WTC11 (cell line): Measurements from ENCODE around the gene C3orf22. TPM values are rescaled to one million over a fixed set of nuclear protein-coding genes. Genes with fewer than 3 reads are reported as not detected.

Experiments used
- ATAC-seq: fragments of 200-7000 bp; cut with Tn5 transposase; 2 replicates; pipeline ENCODE4 v1.10.0; 2021; ENCODE audit warnings: mild to moderate bottlenecking, moderate library complexity
- CTCF ChIA-PET: fragments of 300-600 bp; sonication (Branson Sonifier 250); formaldehyde crosslinking; loops from one replicate; lab custom pipeline; 2021; ENCODE audit warnings: antibody characterized with exemption; lab: Charles Lee
- POLR2A ChIA-PET: fragments of 350-600 bp; sonication (Branson Sonifier 250); formaldehyde crosslinking; loops from one replicate; lab custom pipeline; 2021; ENCODE audit warnings: antibody characterized with exemption; lab: Charles Lee
- DNase-seq: peaks from one replicate; pipeline ENCODE4 v3.0.0; 2021; ENCODE audit warnings: low spot score
- H3K27ac Mint-ChIP-seq: 2 replicates; pipeline ENCODE4 v1.8.0; 2021; ENCODE audit warnings: mixed read lengths
- H3K27me3 Mint-ChIP-seq: 2 replicates; pipeline ENCODE4 v1.8.0; 2021; ENCODE audit warnings: low read depth, mild to moderate bottlenecking, moderate library complexity, mixed read lengths
- H3K36me3 Mint-ChIP-seq: 2 replicates; pipeline ENCODE4 v1.8.0; 2021; ENCODE audit warnings: mixed read lengths
- H3K4me1 Mint-ChIP-seq: 2 replicates; pipeline ENCODE4 v1.8.0; 2022; ENCODE audit warnings: mixed read lengths
- H3K4me3 Mint-ChIP-seq: 2 replicates; pipeline ENCODE4 v1.8.0; 2021; ENCODE audit warnings: mild to moderate bottlenecking, moderate library complexity, mixed read lengths
- H3K9me3 Mint-ChIP-seq: 2 replicates; pipeline ENCODE4 v1.8.0; 2021; ENCODE audit warnings: mixed read lengths
- ELF4 ChIP-seq: sonication (generic); formaldehyde crosslinking; IDR thresholded peaks from 2 replicates; pipeline ENCODE4 v1.8.1; 2022; ENCODE audit warnings: low read depth, mild to moderate bottlenecking, moderate library complexity, missing genetic modification reagents
- JAZF1 ChIP-seq: fragments of 250-450 bp; sonication (Bioruptor Pico); IDR thresholded peaks from 2 replicates; pipeline ENCODE4 v1.9.0; 2021; ENCODE audit warnings: moderate library complexity, mild to moderate bottlenecking, inconsistent platforms
- NFATC4 ChIP-seq: fragments of 250-450 bp; sonication (Bioruptor Pico); IDR thresholded peaks from 2 replicates; pipeline ENCODE4 v1.9.0; 2021; ENCODE audit warnings: mild to moderate bottlenecking
- RORB ChIP-seq: fragments of 250-450 bp; sonication (Bioruptor Pico); IDR thresholded peaks from 2 replicates; pipeline ENCODE4 v1.9.0; 2021; ENCODE audit warnings: mild to moderate bottlenecking
- SMAD3 ChIP-seq: sonication (generic); formaldehyde crosslinking; IDR thresholded peaks from 2 replicates; pipeline ENCODE4 v1.8.0; 2022; ENCODE audit warnings: missing genetic modification reagents, mild to moderate bottlenecking, borderline replicate concordance
- ZNF263 ChIP-seq: sonication (generic); formaldehyde crosslinking; IDR thresholded peaks from 2 replicates; pipeline ENCODE4 v1.8.1; 2022; ENCODE audit warnings: low read depth, mild to moderate bottlenecking, moderate library complexity, missing genetic modification reagents
- total RNA-seq: library from RNA; stranded (reverse); gene quantifications from 3 replicates; pipeline ENCODE4 v1.2.3, GENCODE V29; 2021
- TF ChIP-seq, protein P1 (sequence below): sonication (generic); formaldehyde crosslinking; conservative IDR thresholded peaks from 2 replicates; pipeline ENCODE4 v1.8.1; 2023; ENCODE audit warnings: mild to moderate bottlenecking, low read depth, missing genetic modification reagents, moderate library complexity
- TF ChIP-seq, protein P2 (sequence below): sonication (generic); formaldehyde crosslinking; IDR thresholded peaks from 2 replicates; pipeline ENCODE4 v1.8.1; 2023; ENCODE audit warnings: mild to moderate bottlenecking, missing genetic modification reagents, borderline replicate concordance
- TF ChIP-seq, protein P3 (sequence below): sonication (generic); formaldehyde crosslinking; IDR thresholded peaks from 2 replicates; pipeline ENCODE4 v1.8.0; 2023; ENCODE audit warnings: mild to moderate bottlenecking, missing genetic modification reagents
- TF ChIP-seq, protein P4 (sequence below): sonication (generic); formaldehyde crosslinking; IDR thresholded peaks from 2 replicates; pipeline ENCODE4 v1.8.0; 2023; ENCODE audit warnings: missing genetic modification reagents, mild to moderate bottlenecking, borderline replicate concordance
- TF ChIP-seq, protein P5 (sequence below): sonication (generic); formaldehyde crosslinking; IDR thresholded peaks from 2 replicates; pipeline ENCODE4 v1.8.0; 2022; ENCODE audit warnings: mild to moderate bottlenecking, missing genetic modification reagents
- TF ChIP-seq, protein P6 (sequence below): sonication (generic); formaldehyde crosslinking; IDR thresholded peaks from 2 replicates; pipeline ENCODE4 v1.8.1; 2022; ENCODE audit warnings: mild to moderate bottlenecking, missing genetic modification reagents, moderate library complexity, borderline replicate concordance
- TF ChIP-seq, protein P7 (sequence below): fragments of 250-450 bp; sonication (Bioruptor Pico); IDR thresholded peaks from 2 replicates; pipeline ENCODE4 v1.8.0; 2021; ENCODE audit warnings: mild to moderate bottlenecking

Gene C3orf22
- total RNA-seq, 1 experiment from 2014 or later: not detected

DNA sequence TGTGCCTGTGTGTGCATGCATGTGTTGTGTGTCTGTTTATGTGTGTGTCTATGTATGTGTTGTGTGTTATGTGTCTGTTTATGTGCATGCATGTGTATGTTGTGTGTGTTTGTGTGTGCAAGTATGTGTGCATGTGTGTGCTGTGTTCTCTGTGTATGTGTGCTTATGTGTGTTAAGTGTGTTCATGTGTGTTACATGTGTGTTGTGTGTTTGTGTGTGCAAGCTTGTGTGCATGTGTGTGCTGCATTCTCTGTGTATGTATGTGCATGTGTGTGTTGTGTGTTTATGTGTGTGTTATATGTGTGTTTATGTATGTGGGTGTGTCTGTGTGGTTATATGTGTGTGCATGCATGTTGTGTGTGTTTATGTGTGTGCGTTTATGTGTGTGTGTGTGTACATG, 56.1 kb downstream of the C3orf22 start:
- TF ChIP-seq, protein P1, sequence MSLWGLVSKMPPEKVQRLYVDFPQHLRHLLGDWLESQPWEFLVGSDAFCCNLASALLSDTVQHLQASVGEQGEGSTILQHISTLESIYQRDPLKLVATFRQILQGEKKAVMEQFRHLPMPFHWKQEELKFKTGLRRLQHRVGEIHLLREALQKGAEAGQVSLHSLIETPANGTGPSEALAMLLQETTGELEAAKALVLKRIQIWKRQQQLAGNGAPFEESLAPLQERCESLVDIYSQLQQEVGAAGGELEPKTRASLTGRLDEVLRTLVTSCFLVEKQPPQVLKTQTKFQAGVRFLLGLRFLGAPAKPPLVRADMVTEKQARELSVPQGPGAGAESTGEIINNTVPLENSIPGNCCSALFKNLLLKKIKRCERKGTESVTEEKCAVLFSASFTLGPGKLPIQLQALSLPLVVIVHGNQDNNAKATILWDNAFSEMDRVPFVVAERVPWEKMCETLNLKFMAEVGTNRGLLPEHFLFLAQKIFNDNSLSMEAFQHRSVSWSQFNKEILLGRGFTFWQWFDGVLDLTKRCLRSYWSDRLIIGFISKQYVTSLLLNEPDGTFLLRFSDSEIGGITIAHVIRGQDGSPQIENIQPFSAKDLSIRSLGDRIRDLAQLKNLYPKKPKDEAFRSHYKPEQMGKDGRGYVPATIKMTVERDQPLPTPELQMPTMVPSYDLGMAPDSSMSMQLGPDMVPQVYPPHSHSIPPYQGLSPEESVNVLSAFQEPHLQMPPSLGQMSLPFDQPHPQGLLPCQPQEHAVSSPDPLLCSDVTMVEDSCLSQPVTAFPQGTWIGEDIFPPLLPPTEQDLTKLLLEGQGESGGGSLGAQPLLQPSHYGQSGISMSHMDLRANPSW (CRISPR knock-in tag): no peak
- TF ChIP-seq, protein P2, sequence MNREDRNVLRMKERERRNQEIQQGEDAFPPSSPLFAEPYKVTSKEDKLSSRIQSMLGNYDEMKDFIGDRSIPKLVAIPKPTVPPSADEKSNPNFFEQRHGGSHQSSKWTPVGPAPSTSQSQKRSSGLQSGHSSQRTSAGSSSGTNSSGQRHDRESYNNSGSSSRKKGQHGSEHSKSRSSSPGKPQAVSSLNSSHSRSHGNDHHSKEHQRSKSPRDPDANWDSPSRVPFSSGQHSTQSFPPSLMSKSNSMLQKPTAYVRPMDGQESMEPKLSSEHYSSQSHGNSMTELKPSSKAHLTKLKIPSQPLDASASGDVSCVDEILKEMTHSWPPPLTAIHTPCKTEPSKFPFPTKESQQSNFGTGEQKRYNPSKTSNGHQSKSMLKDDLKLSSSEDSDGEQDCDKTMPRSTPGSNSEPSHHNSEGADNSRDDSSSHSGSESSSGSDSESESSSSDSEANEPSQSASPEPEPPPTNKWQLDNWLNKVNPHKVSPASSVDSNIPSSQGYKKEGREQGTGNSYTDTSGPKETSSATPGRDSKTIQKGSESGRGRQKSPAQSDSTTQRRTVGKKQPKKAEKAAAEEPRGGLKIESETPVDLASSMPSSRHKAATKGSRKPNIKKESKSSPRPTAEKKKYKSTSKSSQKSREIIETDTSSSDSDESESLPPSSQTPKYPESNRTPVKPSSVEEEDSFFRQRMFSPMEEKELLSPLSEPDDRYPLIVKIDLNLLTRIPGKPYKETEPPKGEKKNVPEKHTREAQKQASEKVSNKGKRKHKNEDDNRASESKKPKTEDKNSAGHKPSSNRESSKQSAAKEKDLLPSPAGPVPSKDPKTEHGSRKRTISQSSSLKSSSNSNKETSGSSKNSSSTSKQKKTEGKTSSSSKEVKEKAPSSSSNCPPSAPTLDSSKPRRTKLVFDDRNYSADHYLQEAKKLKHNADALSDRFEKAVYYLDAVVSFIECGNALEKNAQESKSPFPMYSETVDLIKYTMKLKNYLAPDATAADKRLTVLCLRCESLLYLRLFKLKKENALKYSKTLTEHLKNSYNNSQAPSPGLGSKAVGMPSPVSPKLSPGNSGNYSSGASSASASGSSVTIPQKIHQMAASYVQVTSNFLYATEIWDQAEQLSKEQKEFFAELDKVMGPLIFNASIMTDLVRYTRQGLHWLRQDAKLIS (CRISPR knock-in tag): no peak
- no peak for TF ChIP-seq RORB
- TF ChIP-seq SMAD3 (CRISPR knock-in tag): no peak
- no peak for TF ChIP-seq JAZF1 (CRISPR knock-in tag)
- TF ChIP-seq, protein P3, sequence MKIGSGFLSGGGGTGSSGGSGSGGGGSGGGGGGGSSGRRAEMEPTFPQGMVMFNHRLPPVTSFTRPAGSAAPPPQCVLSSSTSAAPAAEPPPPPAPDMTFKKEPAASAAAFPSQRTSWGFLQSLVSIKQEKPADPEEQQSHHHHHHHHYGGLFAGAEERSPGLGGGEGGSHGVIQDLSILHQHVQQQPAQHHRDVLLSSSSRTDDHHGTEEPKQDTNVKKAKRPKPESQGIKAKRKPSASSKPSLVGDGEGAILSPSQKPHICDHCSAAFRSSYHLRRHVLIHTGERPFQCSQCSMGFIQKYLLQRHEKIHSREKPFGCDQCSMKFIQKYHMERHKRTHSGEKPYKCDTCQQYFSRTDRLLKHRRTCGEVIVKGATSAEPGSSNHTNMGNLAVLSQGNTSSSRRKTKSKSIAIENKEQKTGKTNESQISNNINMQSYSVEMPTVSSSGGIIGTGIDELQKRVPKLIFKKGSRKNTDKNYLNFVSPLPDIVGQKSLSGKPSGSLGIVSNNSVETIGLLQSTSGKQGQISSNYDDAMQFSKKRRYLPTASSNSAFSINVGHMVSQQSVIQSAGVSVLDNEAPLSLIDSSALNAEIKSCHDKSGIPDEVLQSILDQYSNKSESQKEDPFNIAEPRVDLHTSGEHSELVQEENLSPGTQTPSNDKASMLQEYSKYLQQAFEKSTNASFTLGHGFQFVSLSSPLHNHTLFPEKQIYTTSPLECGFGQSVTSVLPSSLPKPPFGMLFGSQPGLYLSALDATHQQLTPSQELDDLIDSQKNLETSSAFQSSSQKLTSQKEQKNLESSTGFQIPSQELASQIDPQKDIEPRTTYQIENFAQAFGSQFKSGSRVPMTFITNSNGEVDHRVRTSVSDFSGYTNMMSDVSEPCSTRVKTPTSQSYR (CRISPR knock-in tag): no peak
- TF ChIP-seq, protein P4, sequence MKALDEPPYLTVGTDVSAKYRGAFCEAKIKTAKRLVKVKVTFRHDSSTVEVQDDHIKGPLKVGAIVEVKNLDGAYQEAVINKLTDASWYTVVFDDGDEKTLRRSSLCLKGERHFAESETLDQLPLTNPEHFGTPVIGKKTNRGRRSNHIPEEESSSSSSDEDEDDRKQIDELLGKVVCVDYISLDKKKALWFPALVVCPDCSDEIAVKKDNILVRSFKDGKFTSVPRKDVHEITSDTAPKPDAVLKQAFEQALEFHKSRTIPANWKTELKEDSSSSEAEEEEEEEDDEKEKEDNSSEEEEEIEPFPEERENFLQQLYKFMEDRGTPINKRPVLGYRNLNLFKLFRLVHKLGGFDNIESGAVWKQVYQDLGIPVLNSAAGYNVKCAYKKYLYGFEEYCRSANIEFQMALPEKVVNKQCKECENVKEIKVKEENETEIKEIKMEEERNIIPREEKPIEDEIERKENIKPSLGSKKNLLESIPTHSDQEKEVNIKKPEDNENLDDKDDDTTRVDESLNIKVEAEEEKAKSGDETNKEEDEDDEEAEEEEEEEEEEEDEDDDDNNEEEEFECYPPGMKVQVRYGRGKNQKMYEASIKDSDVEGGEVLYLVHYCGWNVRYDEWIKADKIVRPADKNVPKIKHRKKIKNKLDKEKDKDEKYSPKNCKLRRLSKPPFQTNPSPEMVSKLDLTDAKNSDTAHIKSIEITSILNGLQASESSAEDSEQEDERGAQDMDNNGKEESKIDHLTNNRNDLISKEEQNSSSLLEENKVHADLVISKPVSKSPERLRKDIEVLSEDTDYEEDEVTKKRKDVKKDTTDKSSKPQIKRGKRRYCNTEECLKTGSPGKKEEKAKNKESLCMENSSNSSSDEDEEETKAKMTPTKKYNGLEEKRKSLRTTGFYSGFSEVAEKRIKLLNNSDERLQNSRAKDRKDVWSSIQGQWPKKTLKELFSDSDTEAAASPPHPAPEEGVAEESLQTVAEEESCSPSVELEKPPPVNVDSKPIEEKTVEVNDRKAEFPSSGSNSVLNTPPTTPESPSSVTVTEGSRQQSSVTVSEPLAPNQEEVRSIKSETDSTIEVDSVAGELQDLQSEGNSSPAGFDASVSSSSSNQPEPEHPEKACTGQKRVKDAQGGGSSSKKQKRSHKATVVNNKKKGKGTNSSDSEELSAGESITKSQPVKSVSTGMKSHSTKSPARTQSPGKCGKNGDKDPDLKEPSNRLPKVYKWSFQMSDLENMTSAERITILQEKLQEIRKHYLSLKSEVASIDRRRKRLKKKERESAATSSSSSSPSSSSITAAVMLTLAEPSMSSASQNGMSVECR: no peak
- TF ChIP-seq ELF4 (CRISPR knock-in tag): no peak
- TF ChIP-seq ZNF263 (CRISPR knock-in tag): no peak
- TF ChIP-seq, protein P5, sequence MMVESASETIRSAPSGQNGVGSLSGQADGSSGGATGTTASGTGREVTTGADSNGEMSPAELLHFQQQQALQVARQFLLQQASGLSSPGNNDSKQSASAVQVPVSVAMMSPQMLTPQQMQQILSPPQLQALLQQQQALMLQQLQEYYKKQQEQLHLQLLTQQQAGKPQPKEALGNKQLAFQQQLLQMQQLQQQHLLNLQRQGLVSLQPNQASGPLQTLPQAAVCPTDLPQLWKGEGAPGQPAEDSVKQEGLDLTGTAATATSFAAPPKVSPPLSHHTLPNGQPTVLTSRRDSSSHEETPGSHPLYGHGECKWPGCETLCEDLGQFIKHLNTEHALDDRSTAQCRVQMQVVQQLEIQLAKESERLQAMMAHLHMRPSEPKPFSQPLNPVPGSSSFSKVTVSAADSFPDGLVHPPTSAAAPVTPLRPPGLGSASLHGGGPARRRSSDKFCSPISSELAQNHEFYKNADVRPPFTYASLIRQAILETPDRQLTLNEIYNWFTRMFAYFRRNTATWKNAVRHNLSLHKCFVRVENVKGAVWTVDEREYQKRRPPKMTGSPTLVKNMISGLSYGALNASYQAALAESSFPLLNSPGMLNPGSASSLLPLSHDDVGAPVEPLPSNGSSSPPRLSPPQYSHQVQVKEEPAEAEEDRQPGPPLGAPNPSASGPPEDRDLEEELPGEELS (CRISPR knock-in tag): no peak
- TF ChIP-seq, protein P6, sequence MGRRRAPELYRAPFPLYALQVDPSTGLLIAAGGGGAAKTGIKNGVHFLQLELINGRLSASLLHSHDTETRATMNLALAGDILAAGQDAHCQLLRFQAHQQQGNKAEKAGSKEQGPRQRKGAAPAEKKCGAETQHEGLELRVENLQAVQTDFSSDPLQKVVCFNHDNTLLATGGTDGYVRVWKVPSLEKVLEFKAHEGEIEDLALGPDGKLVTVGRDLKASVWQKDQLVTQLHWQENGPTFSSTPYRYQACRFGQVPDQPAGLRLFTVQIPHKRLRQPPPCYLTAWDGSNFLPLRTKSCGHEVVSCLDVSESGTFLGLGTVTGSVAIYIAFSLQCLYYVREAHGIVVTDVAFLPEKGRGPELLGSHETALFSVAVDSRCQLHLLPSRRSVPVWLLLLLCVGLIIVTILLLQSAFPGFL: no peak
- TF ChIP-seq, protein P7, sequence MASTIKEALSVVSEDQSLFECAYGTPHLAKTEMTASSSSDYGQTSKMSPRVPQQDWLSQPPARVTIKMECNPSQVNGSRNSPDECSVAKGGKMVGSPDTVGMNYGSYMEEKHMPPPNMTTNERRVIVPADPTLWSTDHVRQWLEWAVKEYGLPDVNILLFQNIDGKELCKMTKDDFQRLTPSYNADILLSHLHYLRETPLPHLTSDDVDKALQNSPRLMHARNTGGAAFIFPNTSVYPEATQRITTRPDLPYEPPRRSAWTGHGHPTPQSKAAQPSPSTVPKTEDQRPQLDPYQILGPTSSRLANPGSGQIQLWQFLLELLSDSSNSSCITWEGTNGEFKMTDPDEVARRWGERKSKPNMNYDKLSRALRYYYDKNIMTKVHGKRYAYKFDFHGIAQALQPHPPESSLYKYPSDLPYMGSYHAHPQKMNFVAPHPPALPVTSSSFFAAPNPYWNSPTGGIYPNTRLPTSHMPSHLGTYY (CRISPR knock-in tag): no peak
- TF ChIP-seq NFATC4 (CRISPR knock-in tag): no peak
- CTCF ChIA-PET: no interaction called here
- H3K27ac Mint-ChIP-seq: no peak overlapping the region
- H3K4me1 Mint-ChIP-seq: peaks cover 15% of the 10 kb centered on the region
- no peak for ATAC-seq
- no peaks in the 10 kb centered on the region for H3K27me3 Mint-ChIP-seq
- H3K9me3 Mint-ChIP-seq: no peaks in the 10 kb centered on the region
- POLR2A ChIA-PET: no interaction called here
- no peak overlapping the region for H3K4me3 Mint-ChIP-seq
- H3K36me3 Mint-ChIP-seq: no peaks in the 10 kb centered on the region
- DNase-seq: no peak
